ENCODE results near the gene IQCC.
"Not testable (repeated sequence)": the region's sequence is repeated elsewhere in the genome, so short reads cannot be mapped to it uniquely, and the experiment has no call there.

Gene IQCC

GRCh38 chr1:32205401-32206370 is at the start of gene IQCC:
TSS of gene IQCC (plus strand) at chr1:32205671. CDS start at chr1:32205682, 11 bp downstream.
- peak; percentile 93 for DNase-seq

GRCh38 chr1:32159189-32159588 is 46.3 kb upstream of the IQCC start:
- DNase-seq: no peak

- DNase-seq: no peak
Measured at GRCh38 chr1:32163405-32163804, 42.1 kb upstream of the IQCC start.

- DNase-seq: not testable (repeated sequence)
Measured at GRCh38 chr1:32165633-32166032, 39.8 kb upstream of the IQCC start.

GRCh38 chr1:32170991-32171390 is 34.5 kb upstream of the IQCC start:
- DNase-seq: no peak

GRCh38 chr1:32172621-32173245 is 32.7 kb upstream of the IQCC start:
- DNase-seq: no peak

- no peak for DNase-seq
Measured at GRCh38 chr1:32178380-32179192, 26.9 kb upstream of the IQCC start.

- DNase-seq: no peak
Measured at GRCh38 chr1:32179193-32179442, 26.4 kb upstream of the IQCC start.

- DNase-seq: peak; percentile 97
Measured at GRCh38 chr1:32179443-32180185, 25.9 kb upstream of the IQCC start, which contains the start of gene TXLNA. TSS of gene TXLNA (plus strand) at chr1:32179675. CDS start at chr1:32180346, 671 bp downstream.

GRCh38 chr1:32180186-32181060 is 25.0 kb upstream of the IQCC start:
- peak; percentile 79 for DNase-seq

GRCh38 chr1:32181065-32181464 is 24.4 kb upstream of the IQCC start:
- no peak for DNase-seq

GRCh38 chr1:32181563-32181962 is 23.9 kb upstream of the IQCC start:
- DNase-seq: no peak

GRCh38 chr1:32182060-32182459 is 23.4 kb upstream of the IQCC start:
- no peak for DNase-seq

- DNase-seq: no peak
Measured at GRCh38 chr1:32184650-32185049, 20.8 kb upstream of the IQCC start.

GRCh38 chr1:32186077-32186476 is 19.4 kb upstream of the IQCC start:
- no peak for DNase-seq

- DNase-seq: no peak
Measured at GRCh38 chr1:32186491-32186890, 19.0 kb upstream of the IQCC start.

- no peak for DNase-seq
Measured at GRCh38 chr1:32187850-32188249, 17.6 kb upstream of the IQCC start.

GRCh38 chr1:32192220-32192948 is 13.1 kb upstream of the IQCC start:
- no peak for DNase-seq

GRCh38 chr1:32194984-32195383 is 10.5 kb upstream of the IQCC start:
- no peak for DNase-seq

- no peak for DNase-seq
Measured at GRCh38 chr1:32195531-32195930, 9.9 kb upstream of the IQCC start.

All from islet precursor cell (in vitro differentiated cells).